H9 (cell line): ENCODE measurements around the gene OR2F2. TPM values are rescaled to one million over a fixed set of nuclear protein-coding genes. Genes with fewer than 3 reads are reported as not detected.

Experiments
- DNase-seq: peaks from one replicate; pipeline ENCODE4 v3.0.0-alpha.2; 2017
- H2AFZ ChIP-seq: one replicate; pipeline ENCODE4 v1.6.1; 2013; ENCODE audit warnings: mild to moderate bottlenecking, low read length, control low read depth, moderate library complexity
- H2AK5ac ChIP-seq: 2 replicates; pipeline ENCODE4 v1.6.1; 2013; ENCODE audit warnings: low read length, control low read depth, mixed read lengths; ENCODE audit not compliant: insufficient read length
- H2BK120ac ChIP-seq: one replicate; pipeline ENCODE4 v1.6.1; 2013; ENCODE audit warnings: low read depth, mild to moderate bottlenecking, low read length, control low read depth, inconsistent platforms; ENCODE audit not compliant: poor library complexity, severe bottlenecking
- H2BK12ac ChIP-seq: 2 replicates; pipeline ENCODE4 v1.6.1; 2013; ENCODE audit warnings: low read length, control low read depth, mixed read lengths, low read depth; ENCODE audit not compliant: insufficient read length
- H2BK15ac ChIP-seq: 2 replicates; pipeline ENCODE4 v1.6.1; 2013; ENCODE audit warnings: low read depth, low read length, control low read depth
- H2BK20ac ChIP-seq: one replicate; pipeline ENCODE4 v1.6.1; 2013; ENCODE audit warnings: low read depth, mild to moderate bottlenecking, low read length, control low read depth, inconsistent platforms; ENCODE audit not compliant: poor library complexity, severe bottlenecking
- H2BK5ac ChIP-seq: 2 replicates; pipeline ENCODE4 v1.6.1; 2013; ENCODE audit warnings: low read length, control low read depth, mixed read lengths; ENCODE audit not compliant: insufficient read length
- H3K14ac ChIP-seq: 2 replicates; pipeline ENCODE4 v1.6.1; 2013; ENCODE audit warnings: low read length, control low read depth; ENCODE audit not compliant: insufficient read depth
- H3K18ac ChIP-seq: 2 replicates; pipeline ENCODE4 v1.6.1; 2013; ENCODE audit warnings: low read depth, mild to moderate bottlenecking, mixed read lengths, low read length, control low read depth; ENCODE audit not compliant: insufficient read length
- H3K23ac ChIP-seq: 2 replicates; pipeline ENCODE4 v1.6.1; 2013; ENCODE audit warnings: low read length, control low read depth, mixed read lengths, low read depth; ENCODE audit not compliant: insufficient read length
- H3K23me2 ChIP-seq: 2 replicates; pipeline ENCODE4 v1.6.1; 2013; ENCODE audit warnings: low read depth, mild to moderate bottlenecking, mixed read lengths, low read length, control low read depth; ENCODE audit not compliant: insufficient read length, poor library complexity, severe bottlenecking
- H3K27ac ChIP-seq: 2 replicates; pipeline ENCODE4 v1.5.1; 2013; ENCODE audit warnings: low read length, control low read depth, mixed read lengths, low read depth; ENCODE audit not compliant: insufficient read length
- H3K27me3 ChIP-seq: 2 replicates; pipeline ENCODE4 v1.6.1; 2013; ENCODE audit warnings: low read length, control low read depth, inconsistent platforms; ENCODE audit not compliant: insufficient read depth
- H3K4ac ChIP-seq: 2 replicates; pipeline ENCODE4 v1.6.1; 2013; ENCODE audit warnings: low read depth, mild to moderate bottlenecking, control low read depth, inconsistent platforms, low read length, moderate library complexity
- H3K4me1 ChIP-seq: 2 replicates; pipeline ENCODE4 v1.6.1; 2013; ENCODE audit warnings: low read length, control low read depth, inconsistent platforms; ENCODE audit not compliant: insufficient read depth
- H3K4me2 ChIP-seq: 2 replicates; pipeline ENCODE4 v1.6.1; 2013; ENCODE audit warnings: low read length, control low read depth, mixed read lengths; ENCODE audit not compliant: insufficient read length, insufficient read depth
- H3K56ac ChIP-seq: 2 replicates; pipeline ENCODE4 v1.6.1; 2013; ENCODE audit warnings: low read depth, mild to moderate bottlenecking, mixed read lengths, low read length, control low read depth; ENCODE audit not compliant: insufficient read length
- H3K79me1 ChIP-seq: 2 replicates; pipeline ENCODE4 v1.6.1; 2013; ENCODE audit warnings: low read depth, mild to moderate bottlenecking, moderate library complexity, low read length, control low read depth, inconsistent platforms; ENCODE audit not compliant: insufficient read depth, poor library complexity, severe bottlenecking
- H3K79me2 ChIP-seq: 2 replicates; pipeline ENCODE4 v1.6.1; 2013; ENCODE audit warnings: low read length, control low read depth, inconsistent platforms; ENCODE audit not compliant: insufficient read depth
- H3K9ac ChIP-seq: 2 replicates; pipeline ENCODE4 v1.6.1; 2013; ENCODE audit warnings: low read length, control low read depth, mixed read lengths; ENCODE audit not compliant: insufficient read length; ENCODE audit errors: extremely low read depth
- H3K9me3 ChIP-seq: one replicate; pipeline ENCODE4 v1.6.1; 2013; ENCODE audit warnings: low read depth, low read length, inconsistent platforms; ENCODE audit not compliant: control insufficient read depth
- H3T11ph ChIP-seq: one replicate; pipeline ENCODE4 v1.6.1; 2013; ENCODE audit warnings: mild to moderate bottlenecking, low read length, control low read depth, inconsistent platforms
- H4K20me1 ChIP-seq: one replicate; pipeline ENCODE4 v1.6.1; 2013; ENCODE audit not compliant: control insufficient read depth, insufficient read length, insufficient read depth
- H4K5ac ChIP-seq: 2 replicates; pipeline ENCODE4 v1.6.1; 2013; ENCODE audit warnings: low read depth, mild to moderate bottlenecking, mixed read lengths, low read length, control low read depth; ENCODE audit not compliant: insufficient read length
- H4K8ac ChIP-seq: replicated peaks from 2 replicates; pipeline ENCODE4 v1.6.1; 2013; ENCODE audit warnings: low read length, control low read depth, mixed read lengths, low read depth; ENCODE audit not compliant: insufficient read length
- H4K91ac ChIP-seq: 2 replicates; pipeline ENCODE4 v1.6.1; 2013; ENCODE audit warnings: low read depth, mild to moderate bottlenecking, moderate library complexity, mixed read lengths, low read length, control low read depth; ENCODE audit not compliant: insufficient read length
- H3K27ac Mint-ChIP-seq, 3 experiments: 2 replicates in 2 of 3; 3 replicates in 1 of 3; pipeline ENCODE4 v1.8.0; 2020 to 2021; ENCODE audit warnings: mixed read lengths in 3 of 3, mild to moderate bottlenecking in 1 of 3, moderate library complexity in 1 of 3
- H3K27me3 Mint-ChIP-seq: 2 replicates; pipeline ENCODE4 v1.8.0; 2021; ENCODE audit warnings: low read depth, mild to moderate bottlenecking, moderate library complexity, mixed read lengths
- H3K36me3 Mint-ChIP-seq, 3 experiments: 2 replicates in 2 of 3; 3 replicates in 1 of 3; pipeline ENCODE4 v1.8.0; 2020 to 2021; ENCODE audit warnings: low read depth in 3 of 3, mixed read lengths in 3 of 3; ENCODE audit not compliant: insufficient read depth in 1 of 3
- H3K4me1 Mint-ChIP-seq, 2 experiments: 2 replicates each; pipeline ENCODE4 v1.8.0; 2020; ENCODE audit warnings: mixed read lengths in 2 of 2
- H3K4me3 Mint-ChIP-seq, 2 experiments: 2 replicates in 1 of 2; 3 replicates in 1 of 2; pipeline ENCODE4 v1.8.0; 2020 to 2021; ENCODE audit warnings: mild to moderate bottlenecking in 2 of 2, mixed read lengths in 2 of 2, moderate library complexity in 1 of 2
- H3K9me3 Mint-ChIP-seq, 2 experiments: 2 replicates in 1 of 2; 3 replicates in 1 of 2; pipeline ENCODE4 v1.8.0; 2020; ENCODE audit warnings: mild to moderate bottlenecking in 2 of 2, mixed read lengths in 2 of 2, moderate library complexity in 1 of 2
- CTCF ChIP-seq: fragments of 200-600 bp; sonication (generic); conservative IDR thresholded peaks from 3 replicates; pipeline ENCODE4 v1.8.0; 2021; ENCODE audit warnings: antibody characterized with exemption, mild to moderate bottlenecking
- WGBS: extraction: QIAGEN DNeasy Blood & Tissue Kit; methylation state at CpG from one replicate; pipeline ENCODE4 v1.1.7; 2013; ENCODE audit warnings: missing lambda C conversion rate, low lambda C conversion rate, mixed read lengths; ENCODE audit not compliant: insufficient read length; ENCODE audit errors: extremely low coverage; 5-methylcytosine and 5-hydroxymethylcytosine counted together
- total RNA-seq: library from RNA; stranded (reverse); gene quantifications from 2 replicates; pipeline ENCODE4 v1.2.1, GENCODE V29; 2021

OR2F2 gene
- total RNA-seq, 1 experiment from 2014 or later, result not detected

- no peaks in the 10 kb centered on the region for H3K4me1 Mint-ChIP-seq
- no peak overlapping the region for H3K18ac ChIP-seq
- H3K23ac ChIP-seq, result no peak overlapping the region
- no peaks in the 10 kb centered on the region for H4K20me1 ChIP-seq
- TF ChIP-seq CTCF, result no peak
- H3K9me3 Mint-ChIP-seq, result peaks cover 6 to 13% of the 10 kb centered on the region in 2 experiments
- no peak overlapping the region for H3K9ac ChIP-seq
- H3K27ac Mint-ChIP-seq, result no peak overlapping the region
- H3K36me3 Mint-ChIP-seq, result peaks cover 0 to 14% (median 0%) of the 10 kb centered on the region in 3 experiments; a peak in 4 of 7 replicates
- no peak overlapping the region for H3K14ac ChIP-seq
- H3K4ac ChIP-seq, result no peak overlapping the region
- H2BK12ac ChIP-seq, result no peak overlapping the region
- no peaks in the 10 kb centered on the region for H3K4me1 ChIP-seq
- H2BK15ac ChIP-seq, result no peak overlapping the region
- no peak overlapping the region for H3K4me3 Mint-ChIP-seq
- H3K79me1 ChIP-seq, result no peaks in the 10 kb centered on the region
- WGBS, result no CpG with 5 or more reads among the region's 2 CpGs
- no peak overlapping the region for H4K91ac ChIP-seq
- no peak overlapping the region for H4K5ac ChIP-seq
- no peak overlapping the region for H3K4me2 ChIP-seq
- no peaks in the 10 kb centered on the region for H3K27me3 ChIP-seq
- H2BK120ac ChIP-seq, result no peak overlapping the region
- H2BK20ac ChIP-seq, result no peak overlapping the region
- H3K79me2 ChIP-seq, result no peaks in the 10 kb centered on the region
- no peaks in the 10 kb centered on the region; the same call in none of the 2 replicates for H3K27me3 Mint-ChIP-seq
- DNase-seq, result no peak
- no peak overlapping the region for H3K27ac ChIP-seq
- H2AFZ ChIP-seq, result no peak overlapping the region
- no peaks in the 10 kb centered on the region for H3K23me2 ChIP-seq
- H3K56ac ChIP-seq, result no peak overlapping the region
- no peak overlapping the region for H2AK5ac ChIP-seq
- H3T11ph ChIP-seq, result no peak overlapping the region
- no peak overlapping the region for H2BK5ac ChIP-seq
- no peak overlapping the region for H4K8ac ChIP-seq
- no peaks in the 10 kb centered on the region for H3K9me3 ChIP-seq
These were observed 12.1 kb downstream of the OR2F2 start for GRCh38 chr7:143947111-143947510.
